GM19455 (cell line): Measurements from ENCODE around the gene ZNF81.
"Not testable (repeated sequence)": the region's sequence is repeated elsewhere in the genome, so short reads cannot be mapped to it uniquely, and the experiment has no call there.

ENCODE experiments used
- ATAC-seq: cut with Tn5 transposase; IDR thresholded peaks from one replicate; pipeline ENCODE4 v1.9.1; 2021; ENCODE audit not compliant: unreplicated experiment

ZNF81 gene

DNA sequence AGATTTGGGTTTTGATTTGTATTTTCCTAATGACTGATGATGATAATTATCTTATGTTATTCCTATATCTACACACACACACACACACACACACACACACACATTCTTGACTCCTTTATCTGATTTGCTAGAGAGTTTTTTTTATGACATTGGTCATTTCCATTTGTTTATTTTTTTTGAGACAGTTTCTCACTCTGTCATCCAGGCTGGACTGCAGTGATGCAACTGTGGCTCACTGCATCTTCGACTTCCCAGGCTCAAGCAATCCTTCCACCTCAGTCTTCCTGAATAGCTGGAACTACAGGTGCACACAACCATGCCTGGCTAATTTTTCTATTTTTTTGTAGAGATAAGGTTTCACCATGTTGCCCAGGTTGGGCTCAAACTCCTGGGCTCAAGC lies 6.7 kb downstream of the ZNF81 start:
- no peak for ATAC-seq

DNA sequence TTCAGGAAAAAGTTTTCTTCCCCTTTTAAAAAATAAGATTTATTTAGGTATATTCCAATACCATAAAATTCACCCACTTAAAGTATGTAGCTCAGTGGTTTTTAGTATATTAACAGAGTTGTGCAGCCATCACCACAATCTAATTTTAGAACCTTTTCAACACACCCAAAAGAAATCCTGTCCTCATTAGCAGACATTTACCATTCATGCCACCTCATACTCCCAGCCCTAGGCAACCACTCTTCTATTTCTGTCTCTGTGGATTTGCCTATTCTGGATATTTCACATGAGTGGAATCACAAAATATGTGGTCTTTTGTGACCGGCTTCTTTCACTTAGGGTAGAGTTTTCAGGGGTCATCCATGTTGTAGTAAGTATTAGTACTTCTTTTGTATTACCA lies 7.4 kb downstream of the ZNF81 start:
- no peak for ATAC-seq

DNA sequence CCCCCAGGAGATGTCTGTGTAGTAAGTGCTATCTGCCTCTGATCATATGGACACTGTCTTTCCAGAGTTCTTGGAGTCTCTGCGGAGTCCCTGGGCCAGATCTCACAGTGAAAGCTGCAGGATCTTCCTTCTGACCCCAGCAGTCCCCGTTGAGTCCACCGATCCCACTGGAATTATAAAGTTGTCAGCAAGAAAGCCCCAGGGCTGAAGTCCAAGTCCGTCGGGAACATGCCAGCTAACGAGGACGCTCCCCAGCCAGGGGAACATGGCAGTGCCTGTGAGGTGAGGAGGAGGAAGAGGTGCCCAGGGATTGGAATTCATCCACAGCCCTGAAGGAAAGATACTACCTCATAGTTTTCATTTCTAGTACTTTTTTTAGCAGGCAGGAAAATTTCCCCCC lies 9.3 kb downstream of the ZNF81 start:
- no peak for ATAC-seq

DNA sequence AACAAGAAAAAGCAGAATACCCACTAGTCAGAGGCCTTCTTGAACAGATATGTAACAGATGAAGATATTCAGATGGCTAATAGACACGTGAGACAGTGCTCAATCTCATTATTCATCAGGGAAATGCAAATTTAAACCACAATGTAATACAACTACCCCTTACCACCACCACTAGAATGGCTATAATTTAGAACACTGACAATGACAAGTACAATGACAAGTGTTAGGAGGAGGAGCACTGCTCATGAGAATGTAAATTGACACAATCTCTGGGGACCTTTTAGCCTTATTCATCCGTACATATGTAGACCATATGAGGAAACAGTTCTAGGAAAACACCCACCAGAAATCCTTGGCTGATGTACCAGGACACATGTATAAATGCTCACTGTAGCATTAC lies 13.1 kb downstream of the ZNF81 start:
- no peak for ATAC-seq

DNA sequence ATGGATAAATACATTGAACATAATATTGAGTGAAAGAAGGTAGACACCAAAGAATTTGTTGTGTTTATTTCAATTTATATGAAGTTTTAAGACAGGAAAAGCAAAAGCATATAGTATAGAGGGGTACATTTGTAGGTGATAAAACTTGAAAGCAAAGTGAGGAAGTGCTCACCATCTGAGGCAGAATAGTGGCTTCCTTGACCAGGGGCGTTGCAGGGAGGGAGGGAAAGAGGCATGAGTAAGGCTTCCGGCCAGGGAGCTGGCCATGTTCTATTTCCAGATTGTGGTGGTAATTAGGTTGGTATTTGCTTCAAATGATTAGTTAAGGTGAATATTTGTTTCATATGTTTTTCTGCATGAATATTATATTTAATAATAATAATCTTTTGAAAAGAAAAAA lies 13.7 kb downstream of the ZNF81 start:
- ATAC-seq: not testable (repeated sequence)

DNA sequence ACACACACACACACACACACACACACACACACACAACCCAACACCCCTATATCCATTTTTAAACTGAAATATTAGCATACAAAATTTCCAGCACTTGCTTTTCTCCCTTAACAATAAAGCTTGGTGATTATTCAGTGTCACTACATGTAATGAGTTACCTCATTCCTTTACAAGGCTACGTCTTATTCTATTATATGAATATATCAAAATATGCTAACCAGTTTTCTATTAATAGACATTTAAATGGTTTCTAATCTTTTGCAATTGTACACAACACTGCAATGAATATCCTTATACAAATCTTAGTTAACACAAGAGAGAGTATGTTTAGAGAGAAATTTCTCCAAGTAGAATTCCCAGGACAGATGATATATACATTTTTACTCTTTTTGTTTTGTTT lies 14.2 kb downstream of the ZNF81 start:
- ATAC-seq: no peak

DNA sequence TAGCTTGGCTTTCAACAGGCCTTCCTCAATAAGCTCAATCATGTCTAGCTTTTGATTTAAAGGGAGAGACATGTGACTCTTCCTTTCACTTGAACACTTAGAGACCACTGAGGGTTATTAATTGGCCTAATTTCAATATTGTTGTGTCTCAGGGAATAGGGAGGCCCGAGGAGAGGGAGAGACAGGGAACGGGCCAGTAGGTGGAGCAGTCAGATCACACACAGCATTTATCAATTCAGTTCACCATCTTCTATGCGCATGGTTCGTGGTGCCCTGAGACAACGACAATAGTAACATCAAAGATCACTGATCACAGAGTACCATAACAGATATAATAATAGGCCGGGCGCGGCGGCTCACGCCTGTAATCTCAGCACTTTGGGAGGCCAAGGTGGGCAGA lies 17.8 kb downstream of the ZNF81 start:
- no peak for ATAC-seq

DNA sequence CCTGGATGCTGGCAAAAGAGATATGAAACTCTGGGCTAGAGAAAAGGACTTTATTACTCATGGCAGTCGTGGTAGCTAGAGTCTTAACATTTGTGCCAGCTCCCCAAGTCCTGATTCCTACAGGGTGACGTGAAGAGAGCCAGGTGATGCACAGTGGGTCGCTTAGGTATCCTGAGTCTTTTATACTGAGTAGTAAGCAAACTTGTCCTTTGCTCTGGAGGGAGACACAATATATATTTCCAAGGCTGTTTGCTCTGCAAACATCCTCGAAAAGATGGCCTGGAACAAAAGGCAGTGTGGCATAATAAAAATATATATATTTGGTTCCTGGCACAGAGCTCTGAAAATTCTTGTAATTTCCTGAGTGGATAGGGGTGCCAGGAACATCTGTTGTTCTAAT lies 23.0 kb downstream of the ZNF81 start:
- no peak for ATAC-seq

DNA sequence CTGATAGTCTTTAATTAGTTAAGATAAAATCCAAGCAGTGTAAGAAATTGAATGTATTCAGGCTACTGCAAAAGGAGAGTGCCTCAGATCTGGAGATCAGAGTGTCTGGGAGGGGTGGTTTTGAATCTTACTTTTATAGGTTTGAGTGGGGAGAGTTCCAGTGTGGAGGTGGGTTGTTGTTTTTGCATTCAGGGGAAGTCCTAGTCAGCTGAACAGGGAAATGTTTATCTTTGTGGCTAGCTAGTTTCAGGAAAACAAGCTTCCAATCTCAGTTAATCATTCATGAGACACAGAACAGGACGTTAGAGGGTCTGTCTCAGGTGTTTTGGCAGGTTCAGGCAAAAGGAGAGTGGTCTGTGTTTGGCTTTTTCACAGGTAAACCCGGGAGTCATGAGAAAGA lies 26.0 kb downstream of the ZNF81 start:
- no peak for ATAC-seq

DNA sequence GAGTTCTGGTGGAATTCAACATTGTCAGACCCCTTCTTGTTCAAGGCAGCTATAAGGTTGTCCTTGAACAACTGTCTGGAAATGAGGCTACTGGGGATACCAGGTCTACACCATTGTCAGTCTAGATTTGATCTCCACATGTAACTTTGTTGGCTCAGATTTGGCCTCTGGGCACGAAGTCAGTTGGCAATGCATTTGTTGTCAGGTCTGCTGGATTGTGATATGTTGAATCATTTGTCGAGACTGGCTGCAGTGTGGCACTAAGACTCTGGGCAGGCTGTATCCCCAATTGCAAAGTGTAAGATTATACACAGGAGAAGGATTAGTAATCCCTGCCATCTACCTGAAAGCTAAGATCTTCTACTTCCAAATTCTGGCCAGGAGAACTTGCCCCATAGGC lies 26.5 kb downstream of the ZNF81 start:
- ATAC-seq: no peak

DNA sequence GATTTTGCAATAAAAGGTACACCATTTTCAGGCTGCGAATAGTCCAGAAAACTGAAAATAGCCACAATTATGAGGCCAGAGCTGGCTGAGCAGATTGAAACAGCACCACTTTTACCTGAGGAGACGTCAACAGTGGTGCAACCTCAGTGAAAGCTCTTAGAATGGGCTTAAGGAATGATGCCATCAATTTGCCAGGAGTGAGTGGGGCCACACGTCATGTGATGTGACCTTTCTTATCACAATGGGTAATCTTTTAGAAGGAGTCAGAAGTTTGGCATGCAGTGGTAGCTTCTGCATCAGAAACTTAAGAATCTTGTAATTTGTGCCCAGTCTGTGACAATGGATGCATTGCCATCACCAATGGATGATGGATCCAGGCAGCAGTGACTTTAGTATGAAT lies 27.6 kb downstream of the ZNF81 start:
- no peak for ATAC-seq

DNA sequence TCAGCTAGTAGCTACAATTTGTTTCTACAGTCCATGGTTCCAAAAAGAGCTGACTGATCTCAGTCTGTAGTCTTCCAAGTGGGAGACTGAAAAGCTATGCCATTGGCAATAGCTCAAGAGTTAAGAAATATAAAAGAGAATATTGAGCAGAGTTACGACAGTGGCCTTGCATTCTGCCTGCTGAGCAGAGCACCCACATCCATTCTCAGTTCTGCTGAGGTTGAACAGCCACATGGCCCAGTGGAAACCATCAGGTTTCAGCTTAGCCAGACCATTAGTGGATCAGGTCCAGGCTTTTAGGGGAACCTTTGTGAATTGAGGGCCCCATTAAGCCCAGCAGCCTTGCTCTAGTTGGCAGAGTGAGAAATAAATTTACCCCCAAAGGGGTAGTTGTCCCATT lies 28.1 kb downstream of the ZNF81 start:
- no peak for ATAC-seq

DNA sequence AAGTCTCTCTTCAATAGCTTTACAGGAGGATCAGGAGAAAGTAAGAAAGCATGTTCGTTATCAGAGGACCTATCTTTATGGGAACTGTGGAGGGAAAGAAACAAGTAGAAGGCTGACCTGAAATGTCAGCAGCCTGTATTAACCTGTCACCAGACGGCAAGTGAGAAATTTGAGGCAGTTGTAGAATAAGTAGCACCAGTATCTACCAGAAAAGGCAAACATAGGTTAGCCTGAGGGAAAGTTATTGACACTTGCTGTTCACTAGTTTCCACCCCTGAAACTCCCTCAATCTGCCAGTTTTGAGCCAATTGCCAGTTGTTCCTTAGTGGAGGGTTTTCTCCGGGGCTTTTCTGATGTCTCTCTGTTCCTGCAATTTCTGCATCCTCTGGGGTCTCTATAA lies 36.4 kb downstream of the ZNF81 start:
- ATAC-seq: no peak

DNA sequence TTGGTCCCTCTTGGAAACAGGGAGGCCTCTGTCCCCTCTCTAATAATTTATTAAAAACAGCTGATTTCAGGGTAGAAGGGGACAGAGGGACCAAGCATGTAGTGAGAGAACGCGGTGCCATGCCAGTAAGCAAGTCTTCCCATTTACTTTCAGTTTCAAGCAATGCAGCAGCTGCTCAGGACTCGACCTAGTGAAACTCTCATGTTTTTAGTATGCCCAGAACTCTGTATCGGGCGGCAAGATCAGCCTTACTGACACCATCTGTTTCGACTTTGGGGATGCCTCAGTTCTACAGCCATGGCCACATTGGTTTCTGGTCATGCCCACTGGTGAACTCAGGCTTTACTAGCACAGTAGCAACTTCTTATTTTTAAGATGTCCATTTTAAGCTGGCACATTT lies 40.6 kb downstream of the ZNF81 start:
- no peak for ATAC-seq

DNA sequence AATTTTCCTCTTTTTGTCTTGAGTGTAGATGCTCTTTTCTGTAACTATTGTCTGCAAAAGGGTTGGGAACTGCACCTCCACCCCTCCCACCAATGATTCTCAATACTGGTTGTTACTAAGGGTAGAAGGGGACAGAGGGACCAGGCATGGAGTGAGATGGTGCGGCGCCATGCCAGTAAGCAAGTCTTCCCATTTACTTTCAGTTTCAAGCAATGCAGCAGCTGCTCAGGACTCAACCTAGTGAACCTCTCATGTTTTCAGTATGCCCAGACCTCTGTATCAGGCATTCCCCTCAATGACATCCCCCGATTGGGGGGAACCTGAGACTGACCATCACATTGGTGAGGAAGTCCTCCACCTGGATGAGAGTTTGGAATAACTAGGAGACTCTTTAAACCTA lies 41.5 kb downstream of the ZNF81 start:
- ATAC-seq: no peak

DNA sequence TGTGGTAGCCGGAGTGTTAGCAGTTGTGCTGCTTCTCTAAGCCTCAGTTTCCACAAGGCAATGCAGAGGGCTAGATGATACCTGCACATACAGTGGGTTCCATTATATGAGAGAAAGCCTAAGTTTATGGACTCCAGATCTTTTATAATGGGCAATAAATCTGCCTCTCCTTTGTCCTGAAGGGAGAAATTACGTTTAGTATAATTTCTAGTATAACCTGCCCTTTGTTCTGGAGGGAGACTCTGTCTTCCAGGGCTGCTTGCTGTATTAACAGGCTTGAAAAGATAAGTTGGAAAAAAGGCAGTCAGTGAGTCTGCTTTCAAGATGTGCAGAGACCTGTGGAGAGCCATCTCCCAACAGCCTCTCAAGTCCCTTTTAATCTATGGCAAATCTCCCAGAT lies 42.8 kb downstream of the ZNF81 start:
- ATAC-seq: no peak

DNA sequence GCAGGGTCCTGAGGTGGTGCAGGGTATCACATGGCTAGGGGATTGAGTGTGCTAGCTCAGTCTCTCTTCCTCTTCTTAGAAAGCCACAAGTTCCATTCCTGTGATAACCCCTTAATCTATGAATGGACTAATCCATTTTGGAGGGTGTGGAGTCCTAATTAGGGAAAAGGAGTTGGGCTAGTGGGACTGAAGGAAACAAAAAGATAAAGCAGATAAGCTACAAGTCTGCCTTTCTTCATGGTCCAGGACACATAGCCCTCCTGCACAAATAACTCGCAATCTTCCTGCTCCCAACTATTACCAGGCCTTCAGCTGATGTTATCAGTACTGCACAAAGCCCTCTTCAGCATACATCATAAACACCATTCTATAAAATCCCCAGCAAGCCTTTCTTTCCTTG lies 44.2 kb downstream of the ZNF81 start:
- ATAC-seq: no peak

DNA sequence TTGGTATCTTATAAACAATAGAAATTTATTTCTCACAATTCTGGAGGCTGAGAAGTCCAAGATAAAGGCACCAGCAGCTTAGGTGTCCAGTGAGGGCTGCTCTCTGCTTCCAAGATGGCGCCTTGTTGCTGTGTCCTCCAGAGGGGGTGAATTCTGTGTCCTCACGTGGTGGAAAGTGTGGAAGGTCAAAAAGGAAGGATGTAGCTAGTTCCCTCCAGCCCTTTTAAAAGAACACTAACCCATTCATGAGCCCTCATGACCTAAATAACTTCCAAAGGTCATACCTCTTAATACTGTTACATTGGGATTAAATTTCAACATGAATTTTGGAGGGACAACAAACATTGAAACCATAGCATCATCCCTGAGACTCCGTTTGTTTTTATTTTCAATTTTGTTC lies 48.8 kb downstream of the ZNF81 start:
- no peak for ATAC-seq

DNA sequence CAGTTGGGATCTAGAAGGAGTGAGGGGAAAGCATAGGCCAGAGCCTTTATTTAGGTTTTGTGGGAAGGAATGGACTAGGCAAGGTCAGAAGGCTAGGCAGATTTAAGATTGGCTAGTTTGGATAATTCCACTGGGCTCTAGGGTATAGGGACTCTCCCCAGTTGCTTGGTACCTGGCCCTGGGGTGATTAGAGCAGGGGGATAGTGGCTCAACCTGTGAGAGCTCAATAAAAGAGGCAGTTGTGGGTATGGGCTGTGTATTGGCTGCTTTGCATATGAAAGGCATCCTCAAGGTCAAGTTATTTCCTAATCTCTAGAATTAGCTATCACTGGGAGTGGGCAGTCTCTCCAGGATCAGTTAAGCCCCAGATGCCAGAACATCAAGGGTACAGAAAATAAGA lies 61.3 kb downstream of the ZNF81 start:
- no peak for ATAC-seq

DNA sequence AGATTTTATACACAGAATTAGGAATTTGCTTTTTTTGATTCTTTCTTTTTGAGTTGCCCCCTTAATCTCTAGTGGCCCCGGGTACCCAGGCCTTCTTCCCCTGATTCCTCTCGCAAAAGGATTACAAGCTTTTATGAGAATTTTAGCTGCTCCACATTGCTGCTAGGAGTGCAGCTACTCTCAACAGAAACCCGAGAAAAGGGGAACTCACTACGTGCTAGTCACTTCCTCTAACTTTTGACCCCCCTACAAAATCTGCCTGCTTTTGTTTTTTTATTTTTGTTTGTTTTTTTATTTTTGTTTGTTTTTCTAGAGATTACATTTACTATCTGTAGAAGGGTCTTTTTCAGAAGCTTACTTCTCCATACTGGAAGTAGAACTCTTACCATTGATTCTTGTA lies 64.1 kb downstream of the ZNF81 start:
- no peak for ATAC-seq

DNA sequence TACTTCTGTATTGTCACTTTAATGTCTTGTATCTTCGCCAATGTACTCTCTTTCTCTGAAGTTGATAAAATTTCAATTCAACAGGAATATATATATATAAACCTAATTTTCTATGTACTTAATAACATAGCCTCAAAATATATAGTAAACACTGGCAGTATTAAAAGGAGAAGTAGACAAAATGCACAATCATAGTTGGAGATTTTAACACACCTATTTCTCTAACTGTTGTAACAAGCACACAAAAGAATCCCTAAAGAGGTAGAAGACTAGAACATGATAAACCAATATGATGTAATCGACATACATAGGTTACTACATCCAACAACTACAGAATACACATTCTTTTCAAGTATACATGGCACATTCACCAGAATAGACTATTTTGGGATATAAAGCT lies 65.5 kb downstream of the ZNF81 start:
- ATAC-seq: no peak

DNA sequence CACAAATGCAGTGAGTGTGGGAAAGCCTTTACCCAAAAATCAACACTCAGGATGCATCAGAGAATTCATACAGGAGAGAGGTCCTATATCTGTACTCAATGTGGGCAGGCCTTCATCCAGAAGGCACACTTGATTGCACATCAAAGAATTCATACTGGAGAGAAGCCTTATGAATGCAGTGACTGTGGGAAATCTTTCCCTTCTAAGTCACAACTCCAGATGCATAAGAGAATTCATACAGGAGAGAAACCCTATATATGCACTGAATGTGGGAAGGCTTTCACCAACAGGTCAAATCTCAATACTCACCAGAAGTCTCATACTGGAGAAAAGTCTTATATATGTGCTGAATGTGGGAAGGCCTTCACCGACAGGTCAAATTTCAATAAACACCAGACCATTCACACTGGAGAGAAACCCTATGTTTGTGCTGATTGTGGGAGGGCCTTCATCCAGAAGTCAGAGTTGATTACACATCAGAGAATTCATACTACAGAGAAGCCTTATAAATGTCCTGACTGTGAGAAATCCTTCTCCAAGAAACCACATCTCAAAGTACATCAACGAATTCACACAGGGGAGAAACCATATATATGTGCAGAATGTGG lies 79.3 kb downstream of the ZNF81 start:
- no peak for ATAC-seq

DNA sequence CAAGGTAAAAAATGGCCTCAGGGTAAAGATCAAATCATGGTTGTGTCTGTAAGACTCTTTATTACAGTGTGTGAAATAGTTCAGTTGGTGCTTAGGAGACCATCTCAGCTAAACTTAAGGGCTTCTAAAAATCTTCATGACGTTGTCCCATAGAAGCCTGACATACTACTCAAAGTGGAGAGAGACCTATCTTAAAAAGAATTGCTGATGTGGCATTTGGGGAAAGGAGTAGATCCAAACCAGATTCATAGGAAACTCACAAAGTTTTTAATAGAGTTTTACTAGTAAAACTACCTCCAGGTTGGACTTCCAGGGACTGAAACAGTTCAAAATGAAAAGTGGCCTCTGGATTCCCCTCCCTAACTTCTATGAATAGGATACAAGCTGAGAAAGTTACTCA lies 81.6 kb downstream of the ZNF81 start:
- no peak for ATAC-seq

DNA sequence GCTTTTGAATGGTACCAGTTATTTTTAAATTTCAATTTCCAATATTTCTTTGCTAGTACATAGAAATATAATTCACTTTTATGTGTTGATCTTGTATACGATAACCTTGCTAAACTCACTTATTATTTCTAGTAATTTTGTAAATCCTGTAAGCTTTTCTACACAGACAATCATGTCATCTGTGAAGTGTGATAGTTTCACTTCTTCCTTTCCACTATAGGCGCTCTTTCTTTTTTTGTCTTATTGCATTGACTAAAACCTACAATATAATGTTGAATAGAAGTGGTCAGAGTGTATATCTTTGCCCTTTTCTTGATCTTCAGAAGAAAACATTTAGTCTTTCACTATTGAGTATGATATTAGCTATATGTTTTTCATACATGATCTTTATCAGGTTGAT lies 90.5 kb downstream of the ZNF81 start:
- no peak for ATAC-seq
